Measurements from ENCODE around the gene LINGO1.

DNA sequence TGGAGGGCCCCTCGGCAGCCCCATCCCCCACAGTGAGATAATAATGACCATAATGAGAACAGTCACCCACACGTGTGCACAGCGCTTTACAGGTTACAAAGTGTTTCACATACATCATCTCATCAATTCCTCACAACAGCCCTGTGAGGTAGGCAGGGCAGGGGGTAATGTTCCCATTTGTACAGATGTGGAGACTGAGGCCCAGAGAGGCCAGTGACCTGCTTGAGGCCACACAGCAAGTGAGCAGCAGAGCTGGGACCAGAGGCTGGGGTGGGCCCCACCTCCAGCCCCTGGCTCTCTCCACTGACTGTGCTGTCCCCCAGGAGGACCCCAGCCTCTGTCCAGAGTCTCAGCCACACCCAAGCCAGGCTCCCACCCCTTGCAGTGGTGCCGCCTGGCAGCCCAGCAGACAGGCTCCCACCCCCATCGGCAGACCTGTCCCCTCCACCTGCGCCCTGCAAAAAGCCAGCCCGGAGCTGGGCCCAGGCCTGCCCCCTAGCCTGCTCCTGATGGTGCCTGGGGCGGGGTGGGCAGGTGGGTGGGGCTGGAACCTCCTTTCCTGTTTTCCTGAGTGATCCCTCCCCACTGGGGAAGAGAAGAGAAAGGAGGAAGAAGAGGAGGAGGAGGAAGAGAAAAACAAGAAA is 19.6 kb downstream of the LINGO1 start:
- no peak for TF ChIP-seq ZNF354B (CRISPR knock-in tag; IDR thresholded peaks at IDR 0.05)
- TF ChIP-seq ZNF175 (CRISPR knock-in tag; IDR thresholded peaks at IDR 0.05; ENCODE audit: low read depth), result no peak
- TF ChIP-seq MXI1 (IDR thresholded peaks at IDR 0.05; ENCODE audit: low read depth, low read length), result no peak
- TF ChIP-seq, protein P1, sequence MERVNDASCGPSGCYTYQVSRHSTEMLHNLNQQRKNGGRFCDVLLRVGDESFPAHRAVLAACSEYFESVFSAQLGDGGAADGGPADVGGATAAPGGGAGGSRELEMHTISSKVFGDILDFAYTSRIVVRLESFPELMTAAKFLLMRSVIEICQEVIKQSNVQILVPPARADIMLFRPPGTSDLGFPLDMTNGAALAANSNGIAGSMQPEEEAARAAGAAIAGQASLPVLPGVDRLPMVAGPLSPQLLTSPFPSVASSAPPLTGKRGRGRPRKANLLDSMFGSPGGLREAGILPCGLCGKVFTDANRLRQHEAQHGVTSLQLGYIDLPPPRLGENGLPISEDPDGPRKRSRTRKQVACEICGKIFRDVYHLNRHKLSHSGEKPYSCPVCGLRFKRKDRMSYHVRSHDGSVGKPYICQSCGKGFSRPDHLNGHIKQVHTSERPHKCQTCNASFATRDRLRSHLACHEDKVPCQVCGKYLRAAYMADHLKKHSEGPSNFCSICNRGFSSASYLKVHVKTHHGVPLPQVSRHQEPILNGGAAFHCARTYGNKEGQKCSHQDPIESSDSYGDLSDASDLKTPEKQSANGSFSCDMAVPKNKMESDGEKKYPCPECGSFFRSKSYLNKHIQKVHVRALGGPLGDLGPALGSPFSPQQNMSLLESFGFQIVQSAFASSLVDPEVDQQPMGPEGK (CRISPR knock-in tag; IDR thresholded peaks at IDR 0.05; ENCODE audit: borderline replicate concordance), result no peak
- no peak for TF ChIP-seq FOS (IDR thresholded peaks at IDR 0.05; ENCODE audit: extremely low read depth, insufficient read length)
- no peak for TF ChIP-seq DPF2 (IDR thresholded peaks at IDR 0.05)
